8988T (cell line): Measurements from ENCODE around the gene TEDC1.

ENCODE experiments used
- DNase-seq: peaks from one replicate; pipeline ENCODE4 v3.0.0; 2011

Gene TEDC1

DNA sequence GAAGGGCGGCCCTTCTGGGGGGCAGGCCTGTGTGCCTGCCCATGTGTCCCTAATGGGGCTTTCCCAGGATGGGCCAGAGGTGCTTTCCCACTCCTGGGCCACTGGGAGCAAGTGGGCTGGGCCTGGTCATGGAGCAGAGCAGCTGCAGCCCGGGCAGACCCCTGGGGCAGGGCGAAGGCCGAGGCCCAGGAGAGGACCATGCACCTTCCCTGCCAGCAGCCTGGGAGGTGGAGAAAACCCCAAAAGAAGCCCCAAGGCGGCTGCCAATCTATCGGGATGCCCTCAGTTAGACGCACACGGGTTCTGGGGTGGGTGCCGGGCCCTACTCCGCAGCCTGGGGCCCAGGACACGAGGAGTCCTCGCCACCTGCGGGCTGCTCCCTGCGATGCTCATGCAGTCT is 32.5 kb upstream of the TEDC1 start:
- no peak for DNase-seq

DNA sequence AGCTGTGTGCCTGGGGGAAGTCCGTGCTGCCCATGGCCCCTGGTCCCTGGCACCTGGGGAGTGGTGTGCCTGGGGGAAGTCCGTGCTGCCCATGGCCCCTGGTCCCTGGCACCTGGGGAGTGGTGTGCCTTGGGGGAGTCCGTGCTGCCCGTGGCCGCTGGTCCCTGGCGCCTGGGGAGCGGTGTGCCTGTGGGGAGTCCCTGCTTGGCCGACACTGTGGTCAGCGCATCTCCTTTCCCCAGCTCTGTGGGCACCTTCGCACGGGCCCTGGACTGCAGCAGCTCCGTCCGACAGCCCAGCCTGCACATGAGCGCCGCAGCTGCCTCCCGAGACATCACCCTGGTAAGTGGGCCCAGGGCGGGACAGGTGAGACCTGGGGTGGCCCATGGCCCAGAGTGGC is 30.9 kb upstream of the TEDC1 start:
- DNase-seq, result no peak

DNA sequence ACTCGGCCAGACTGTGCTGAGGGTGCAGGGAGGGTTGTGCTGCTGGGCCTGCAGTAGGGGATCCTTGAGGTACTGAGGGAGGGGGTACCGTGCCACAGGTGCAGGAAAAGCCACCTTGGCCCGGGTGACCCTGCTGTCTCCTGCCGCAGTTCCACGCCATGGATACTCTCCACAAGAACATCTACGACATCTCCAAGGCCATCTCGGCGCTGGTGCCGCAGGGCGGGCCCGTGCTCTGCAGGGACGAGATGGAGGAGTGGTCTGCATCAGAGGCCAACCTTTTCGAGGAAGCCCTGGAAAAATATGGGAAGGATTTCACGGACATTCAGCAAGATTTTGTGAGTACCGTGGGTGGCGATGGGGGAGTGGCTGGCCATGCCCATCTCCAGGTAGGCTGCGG is 30.4 kb upstream of the TEDC1 start:
- DNase-seq, result no peak

DNA sequence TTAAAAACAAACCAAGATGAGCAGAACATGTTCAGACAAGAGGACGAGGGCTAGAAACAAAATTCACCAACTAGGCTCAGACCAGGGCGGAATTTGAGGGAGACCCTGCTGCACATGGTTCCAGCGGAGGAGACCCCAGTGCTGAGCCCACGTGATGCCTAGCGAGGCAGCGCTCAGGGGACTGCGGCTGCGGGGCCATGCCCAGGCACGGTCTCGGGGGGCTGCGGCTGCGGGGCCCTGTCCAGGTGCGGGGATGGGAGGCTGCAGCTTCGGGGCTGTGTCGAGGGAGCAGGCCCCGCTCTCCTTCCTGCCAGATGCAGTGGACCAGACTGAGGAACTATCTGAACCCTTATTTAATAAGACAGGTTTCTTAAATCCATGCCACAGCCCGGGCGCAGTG is 29.1 kb upstream of the TEDC1 start:
- DNase-seq, result no peak

DNA sequence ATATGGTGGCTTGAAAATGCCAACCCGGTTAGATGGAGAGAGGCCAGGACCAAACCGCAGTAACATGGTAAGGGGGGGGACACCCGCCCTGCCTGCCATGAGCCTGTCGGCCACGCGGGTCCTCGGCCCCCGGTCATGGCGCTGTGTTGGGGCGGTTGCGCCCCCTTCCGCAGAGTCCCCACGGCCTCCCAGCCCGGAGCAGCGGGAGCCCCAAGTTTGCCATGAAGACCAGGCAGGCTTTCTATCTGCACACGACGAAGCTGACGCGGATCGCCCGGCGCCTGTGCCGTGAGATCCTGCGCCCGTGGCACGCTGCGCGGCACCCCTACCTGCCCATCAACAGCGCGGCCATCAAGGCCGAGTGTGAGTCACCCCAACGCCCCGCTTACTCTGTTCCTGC is 26.5 kb upstream of the TEDC1 start:
- no peak for DNase-seq

GRCh38 chr14:105465209-105466031 is 25.6 kb upstream of the TEDC1 start:
- DNase-seq, result peak; percentile 93

GRCh38 chr14:105466531-105467248 is 24.4 kb upstream of the TEDC1 start:
- DNase-seq, result no peak

GRCh38 chr14:105467249-105467941 is 23.7 kb upstream of the TEDC1 start:
- DNase-seq, result no peak

DNA sequence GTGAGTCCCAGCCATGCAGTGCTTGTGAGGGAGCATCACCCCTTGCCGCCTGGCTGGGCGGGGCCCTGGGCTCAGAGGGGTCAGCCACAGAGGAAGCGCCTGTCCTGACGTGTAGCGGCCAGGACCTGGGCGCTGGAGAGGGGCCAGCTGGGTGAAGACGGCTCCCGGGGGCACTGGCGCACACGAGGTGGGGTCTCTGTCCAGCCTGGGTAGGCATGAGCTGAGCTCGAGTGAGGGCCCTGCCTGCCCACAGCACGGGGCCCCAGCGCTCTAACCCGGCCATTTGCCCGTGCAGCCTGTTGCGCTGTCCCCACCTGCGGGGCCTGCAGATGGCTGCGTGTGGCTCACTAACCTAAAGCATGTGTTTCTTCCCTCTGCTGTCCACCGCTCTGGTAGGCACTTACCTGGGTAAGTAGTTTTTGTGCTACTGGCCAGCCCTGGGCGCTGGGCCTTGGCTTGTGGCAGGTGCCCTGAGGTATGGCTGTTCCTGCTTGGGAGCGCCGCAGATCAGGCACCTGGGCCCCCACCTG is 23.0 kb upstream of the TEDC1 start:
- DNase-seq, result no peak

GRCh38 chr14:105468621-105469241 is 22.3 kb upstream of the TEDC1 start:
- no peak for DNase-seq

DNA sequence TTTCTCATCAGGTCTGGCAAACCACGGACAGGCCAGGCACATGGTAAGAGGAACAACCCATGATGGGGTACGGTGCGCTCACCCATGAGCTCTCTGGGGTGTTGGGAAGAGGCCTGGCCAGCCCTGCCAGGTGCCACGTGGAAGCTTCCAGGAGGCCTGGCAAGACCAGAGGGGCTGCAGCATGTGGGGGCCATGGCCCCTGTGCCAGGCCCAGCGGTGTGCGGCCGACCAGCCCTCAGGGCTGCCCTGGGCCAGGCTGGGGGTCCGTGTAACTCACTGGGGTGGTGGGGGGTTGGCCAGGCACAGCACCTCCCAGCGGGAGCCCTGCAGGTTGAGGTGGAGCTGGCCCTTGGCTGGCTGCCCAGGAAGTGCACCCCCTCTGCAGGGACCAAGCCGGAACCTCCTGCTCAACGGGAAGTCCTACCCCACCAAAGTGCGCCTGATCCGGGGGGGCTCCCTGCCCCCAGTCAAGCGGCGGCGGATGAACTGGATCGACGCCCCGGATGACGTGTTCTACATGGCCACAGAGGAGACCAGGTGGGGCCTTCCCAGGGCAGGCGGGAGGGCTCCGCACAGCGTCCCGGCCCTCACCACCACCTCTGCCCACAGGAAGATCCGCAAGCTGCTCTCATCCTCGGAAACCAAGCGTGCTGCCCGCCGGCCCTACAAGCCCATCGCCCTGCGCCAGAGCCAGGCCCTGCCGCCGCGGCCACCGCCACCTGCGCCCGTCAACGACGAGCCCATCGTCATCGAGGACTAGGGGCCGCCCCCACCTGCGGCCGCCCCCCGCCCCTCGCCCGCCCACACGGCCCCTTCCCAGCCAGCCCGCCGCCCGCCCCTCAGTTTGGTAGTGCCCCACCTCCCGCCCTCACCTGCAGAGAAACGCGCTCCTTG is 21.3 kb upstream of the TEDC1 start:
- no peak for DNase-seq

DNA sequence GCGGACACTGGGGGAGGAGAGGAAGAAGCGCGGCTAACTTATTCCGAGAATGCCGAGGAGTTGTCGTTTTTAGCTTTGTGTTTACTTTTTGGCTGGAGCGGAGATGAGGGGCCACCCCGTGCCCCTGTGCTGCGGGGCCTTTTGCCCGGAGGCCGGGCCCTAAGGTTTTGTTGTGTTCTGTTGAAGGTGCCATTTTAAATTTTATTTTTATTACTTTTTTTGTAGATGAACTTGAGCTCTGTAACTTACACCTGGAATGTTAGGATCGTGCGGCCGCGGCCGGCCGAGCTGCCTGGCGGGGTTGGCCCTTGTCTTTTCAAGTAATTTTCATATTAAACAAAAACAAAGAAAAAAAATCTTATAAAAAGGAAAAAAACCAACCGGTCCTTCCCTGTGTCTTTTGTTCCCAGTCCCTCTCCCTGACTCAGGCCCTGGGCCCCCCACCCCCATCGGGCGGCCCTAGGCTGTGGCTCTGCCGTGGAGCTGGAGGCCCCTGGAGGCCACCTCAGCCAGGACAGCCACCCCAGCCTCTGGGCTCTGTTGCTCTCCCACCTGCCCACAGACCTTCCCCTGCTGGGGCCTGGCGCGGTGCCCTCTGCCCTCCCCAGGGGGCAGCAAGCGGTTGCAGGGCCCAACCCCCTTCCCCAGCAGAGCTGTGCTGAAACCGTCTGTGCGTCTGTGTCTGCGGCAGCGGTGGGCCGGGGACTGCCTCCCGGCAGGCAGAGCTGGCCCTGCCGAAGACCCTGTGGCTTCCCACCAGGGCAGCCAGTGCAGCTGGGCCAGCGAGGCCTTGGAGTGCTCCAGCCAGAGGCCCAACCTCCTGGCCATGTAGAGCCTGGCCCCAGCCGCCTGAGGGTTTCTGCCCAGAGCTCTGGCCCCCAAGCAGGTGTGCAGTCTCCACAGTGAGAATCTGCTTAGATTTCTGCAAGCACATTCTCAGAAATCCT is 20.4 kb upstream of the TEDC1 start:
- DNase-seq, result no peak

GRCh38 chr14:105471297-105471821 is 19.7 kb upstream of the TEDC1 start:
- DNase-seq, result no peak

GRCh38 chr14:105471823-105472485 is 19.1 kb upstream of the TEDC1 start:
- no peak for DNase-seq

DNA sequence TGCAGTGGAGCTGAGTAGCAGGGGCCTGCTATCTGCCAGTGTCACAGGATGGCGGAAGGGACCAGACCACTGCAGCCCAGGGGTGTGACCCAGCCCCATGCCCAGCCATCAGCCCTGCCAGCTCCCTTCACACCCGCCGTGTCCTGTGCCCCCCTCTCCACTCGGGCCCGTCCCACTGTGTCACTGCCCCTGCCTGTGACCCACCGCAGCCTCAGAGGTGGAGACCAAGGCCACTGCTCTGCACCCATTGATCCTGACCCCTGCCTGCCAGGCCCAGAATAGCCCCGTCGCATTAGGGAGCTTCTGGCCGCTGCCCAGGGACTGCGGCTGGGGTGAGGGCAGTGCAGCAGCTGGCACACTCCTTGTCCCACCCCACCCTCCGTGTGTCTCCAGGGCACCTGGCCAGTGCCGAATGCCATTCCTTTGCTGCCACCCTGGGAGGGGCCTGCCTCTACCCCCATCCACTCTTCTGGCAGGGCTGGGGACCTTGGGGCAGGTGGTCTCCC is 18.5 kb upstream of the TEDC1 start:
- DNase-seq, result no peak

DNA sequence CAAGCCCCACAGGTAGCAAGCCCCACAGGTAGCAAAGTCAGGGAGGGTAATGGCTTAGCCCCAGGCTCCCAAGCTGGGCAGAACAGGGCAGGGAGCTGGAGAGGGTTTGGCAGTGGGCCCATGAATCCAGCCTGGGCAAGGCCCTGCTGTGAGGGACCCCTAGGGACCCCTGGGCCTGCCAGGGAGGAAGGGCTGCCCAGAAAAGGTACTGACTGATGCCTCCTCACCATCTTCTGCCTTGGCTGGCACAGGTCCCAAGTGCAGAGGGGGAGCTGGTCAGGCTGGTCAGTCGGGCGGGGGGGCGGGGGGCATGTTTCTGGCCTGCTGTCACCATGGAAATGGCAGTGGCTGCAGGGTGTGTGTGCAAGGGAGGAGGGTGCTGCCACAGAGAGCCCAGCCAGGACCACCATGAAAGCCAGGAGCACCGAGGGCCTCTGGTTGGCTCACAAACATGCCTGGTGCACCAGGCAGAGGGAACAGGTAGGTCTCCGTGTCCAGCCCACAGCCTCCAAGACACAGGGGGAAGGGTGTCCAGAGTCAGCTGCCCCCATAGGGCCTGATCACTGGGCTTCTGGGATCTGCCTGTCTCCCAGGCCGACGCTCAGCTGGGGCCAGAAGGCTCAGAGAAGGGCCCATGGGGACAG is 17.9 kb upstream of the TEDC1 start:
- DNase-seq, result no peak

DNA sequence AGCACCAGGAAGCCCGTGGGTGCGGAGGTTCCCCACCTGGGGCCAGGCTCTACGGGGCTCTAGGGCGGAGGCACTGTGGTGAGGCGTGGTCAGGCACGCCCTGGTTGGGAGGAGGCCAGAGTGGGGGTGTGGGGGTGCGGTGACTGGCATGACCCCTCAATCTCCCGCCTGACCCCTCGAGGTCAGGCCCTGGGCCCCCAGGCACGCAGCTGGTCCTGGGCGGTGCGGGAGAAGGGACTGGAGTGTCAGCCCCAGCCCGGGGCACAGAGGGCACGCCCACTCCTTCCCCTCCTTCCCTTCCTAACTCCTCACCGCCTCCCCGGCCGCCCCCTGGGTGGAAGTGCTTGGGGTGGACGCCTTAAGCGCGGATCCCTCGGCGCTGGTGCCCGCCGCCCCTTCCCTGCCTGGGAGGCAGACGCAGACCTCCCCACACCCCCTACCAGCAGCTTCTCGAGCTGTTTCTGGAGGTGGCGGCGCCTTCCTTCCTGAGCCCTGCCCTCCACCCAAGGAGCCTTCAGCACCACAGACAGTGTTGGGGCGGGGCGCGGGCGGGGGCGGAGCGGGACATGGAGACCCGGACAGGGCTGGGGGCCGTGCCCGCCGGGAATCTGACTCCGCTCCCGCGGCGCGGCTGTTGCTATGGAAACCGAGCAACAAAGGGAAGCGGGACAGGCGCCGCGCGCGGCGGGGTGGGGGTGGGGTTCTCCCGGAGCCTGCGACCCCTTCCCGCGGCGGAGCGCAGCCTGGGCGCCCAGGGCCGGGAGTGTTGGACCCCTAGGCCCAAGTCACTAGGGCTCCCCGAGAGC is 17.2 kb upstream of the TEDC1 start:
- peak; percentile 99 for DNase-seq
